ENCODE data around the gene C10orf88. TPM values are rescaled to one million over a fixed set of nuclear protein-coding genes. Genes with fewer than 3 reads are reported as not detected.

The C10orf88 gene
- total RNA-seq, 2 donors from 2014 or later, result 4.1 to 4.4 TPM

DNA sequence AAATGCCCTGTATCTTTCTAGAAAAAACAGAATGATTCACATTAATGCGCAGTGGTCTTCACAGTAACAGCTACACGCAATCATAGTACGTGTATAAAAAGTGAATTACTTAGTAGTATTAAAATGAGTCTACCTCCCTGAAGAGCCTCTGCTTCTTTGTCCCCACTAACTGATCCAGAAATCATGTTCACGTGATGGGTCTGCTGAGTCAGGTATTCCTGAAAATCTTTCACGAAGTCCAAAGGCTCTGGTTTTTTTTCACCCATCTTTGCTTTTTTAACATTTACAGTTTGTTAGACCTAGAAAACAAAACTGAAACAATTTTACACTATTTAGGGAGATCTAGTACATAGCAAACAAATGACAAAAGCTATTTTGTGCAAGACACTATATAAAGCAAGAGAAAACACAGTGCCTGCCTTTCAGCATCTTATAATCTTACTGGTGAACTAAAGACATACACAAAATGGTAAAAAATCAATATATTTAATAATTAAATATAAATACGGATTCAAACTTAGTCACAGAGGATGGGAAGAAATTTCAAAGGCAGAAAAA is 44.4 kb upstream of the C10orf88 start:
- no peak for DNase-seq (ENCODE audit: low spot score)
- no peak for TF ChIP-seq CTCF (IDR thresholded peaks at IDR 0.05)
- no peaks in the 10 kb centered on the region for H3K27me3 ChIP-seq
- H3K36me3 ChIP-seq, result peaks cover 36% of the 10 kb centered on the region
- no peak overlapping the region for H3K27ac ChIP-seq
- H3K4me3 ChIP-seq, result no peak overlapping the region
- H3K9me3 ChIP-seq, result no peaks in the 10 kb centered on the region
- H3K4me1 ChIP-seq, result peaks cover 0 to 5% of the 10 kb centered on the region in 2 donors

- no peak overlapping the region for H3K4me3 ChIP-seq
- no peak overlapping the region for H3K27ac ChIP-seq
- H3K36me3 ChIP-seq, result peaks cover 40% of the 10 kb centered on the region
- H3K4me1 ChIP-seq, result peaks cover 0 to 5% of the 10 kb centered on the region in 2 donors
- H3K9me3 ChIP-seq, result no peaks in the 10 kb centered on the region
- no peak for DNase-seq (ENCODE audit: low spot score)
- no peak for TF ChIP-seq CTCF (IDR thresholded peaks at IDR 0.05)
- H3K27me3 ChIP-seq, result no peaks in the 10 kb centered on the region
These were observed 43.8 kb upstream of the C10orf88 start for GRCh38 chr10:122997864-122998263.

DNA sequence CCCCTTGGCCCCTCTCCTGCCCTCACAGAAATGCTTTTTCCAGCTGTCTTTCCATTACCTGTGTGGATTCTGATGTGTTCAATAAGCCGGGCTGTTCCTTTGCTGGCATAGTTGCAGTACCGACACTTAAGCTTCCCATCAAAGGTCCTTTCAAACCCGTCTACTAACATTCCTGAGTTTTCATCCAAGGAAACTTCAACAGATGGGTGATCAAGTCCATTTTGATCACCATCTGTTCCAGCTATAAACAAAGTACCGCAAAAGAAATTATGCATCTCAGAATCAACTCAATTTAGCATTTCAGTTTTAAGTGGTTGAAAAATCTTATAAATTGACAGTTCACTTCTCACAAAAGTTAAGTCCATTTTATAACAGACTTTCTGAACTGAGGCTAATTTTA is 41.9 kb upstream of the C10orf88 start:
- Histone ChIP-seq H3K36me3 (peaks cover 44% of the 10 kb centered on the region), H3K27me3 (no peaks in the 10 kb centered on the region), H3K4me1 (peaks cover 0 to 5% of the 10 kb centered on the region in 2 donors), H3K4me3 (no peak overlapping the region), H3K27ac (no peak overlapping the region), H3K9me3 (no peaks in the 10 kb centered on the region)
- DNase-seq (ENCODE audit: low spot score), result no peak
- no peak for TF ChIP-seq CTCF (IDR thresholded peaks at IDR 0.05)

- Histone ChIP-seq H3K4me3 (no peak overlapping the region), H3K27me3 (no peaks in the 10 kb centered on the region), H3K27ac (no peak overlapping the region), H3K9me3 (no peaks in the 10 kb centered on the region), H3K4me1 (no peaks in the 10 kb centered on the region), H3K36me3 (peaks cover 44% of the 10 kb centered on the region)
- DNase-seq (ENCODE audit: low spot score), result no peak
- no peak for TF ChIP-seq CTCF (IDR thresholded peaks at IDR 0.05)
These were observed 39.8 kb upstream of the C10orf88 start for GRCh38 chr10:122993797-122994336.

DNA sequence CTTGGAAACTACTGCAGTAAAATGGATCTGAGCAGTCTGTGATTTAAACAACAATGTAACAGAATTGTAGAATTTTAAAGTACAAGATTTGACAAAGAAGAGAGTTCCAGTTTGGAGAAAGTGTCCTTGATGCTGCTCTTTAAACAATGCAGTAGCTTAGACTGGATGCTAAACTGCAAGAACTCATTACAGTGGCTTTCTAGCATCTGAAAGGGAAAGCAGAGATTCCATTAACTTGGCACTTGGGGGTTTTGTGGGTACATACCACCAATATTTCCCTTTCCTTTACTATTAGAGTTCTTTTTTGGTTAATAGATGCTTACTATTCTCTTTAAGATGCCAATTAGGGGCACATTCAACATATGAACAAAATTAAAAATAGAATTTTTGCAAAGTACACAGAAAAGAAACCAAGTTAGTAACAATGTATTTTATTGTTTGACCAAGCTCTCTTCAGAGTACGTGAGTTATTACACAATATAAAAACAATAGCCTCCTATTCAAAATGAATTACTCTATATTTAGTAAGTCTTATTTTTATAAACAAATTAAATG is 38.1 kb upstream of the C10orf88 start:
- no peak for TF ChIP-seq CTCF (IDR thresholded peaks at IDR 0.05)
- Histone ChIP-seq H3K36me3 (peaks cover 37% of the 10 kb centered on the region), H3K9me3 (no peaks in the 10 kb centered on the region), H3K4me3 (no peak overlapping the region), H3K27me3 (no peaks in the 10 kb centered on the region), H3K4me1 (no peaks in the 10 kb centered on the region), H3K27ac (no peak overlapping the region)
- no peak for DNase-seq (ENCODE audit: low spot score)

- TF ChIP-seq CTCF (IDR thresholded peaks at IDR 0.05), result no peak
- Histone ChIP-seq H3K27me3 (no peaks in the 10 kb centered on the region), H3K36me3 (peaks cover 26% of the 10 kb centered on the region), H3K4me1 (no peaks in the 10 kb centered on the region), H3K4me3 (no peak overlapping the region), H3K9me3 (no peaks in the 10 kb centered on the region), H3K27ac (no peak overlapping the region)
- DNase-seq (ENCODE audit: low spot score), result no peak
These were observed 36.3 kb upstream of the C10orf88 start for GRCh38 chr10:122990278-122990677.

Measured in right atrium auricular region (tissue), 2 donors.